SJCRH30 (cell line): Measurements from ENCODE around the gene NR5A1. TPM values are rescaled to one million over a fixed set of nuclear protein-coding genes. Genes with fewer than 3 reads are reported as not detected.

Source experiments
- DNase-seq, 2 experiments: peaks; one replicate each; pipeline ENCODE4 v3.0.0-alpha.2; 2015 to 2020
- H3K27ac ChIP-seq: fragments of 250-450 bp; sonication (Bioruptor Pico); 2 replicates; pipeline ENCODE4 v1.5.1; 2020; ENCODE audit warnings: mild to moderate bottlenecking, moderate library complexity
- H3K27me3 ChIP-seq: fragments of 250-450 bp; sonication (Bioruptor Pico); 2 replicates; pipeline ENCODE4 v1.5.1; 2020; ENCODE audit warnings: mild to moderate bottlenecking, moderate library complexity
- H3K36me3 ChIP-seq: fragments of 250-450 bp; sonication (Bioruptor Pico); 2 replicates; pipeline ENCODE4 v1.5.1; 2020; ENCODE audit warnings: mild to moderate bottlenecking, moderate library complexity
- H3K4me1 ChIP-seq: fragments of 250-450 bp; sonication (Bioruptor Pico); 2 replicates; pipeline ENCODE4 v1.5.1; 2020; ENCODE audit warnings: mild to moderate bottlenecking, moderate library complexity
- H3K4me3 ChIP-seq: fragments of 250-450 bp; sonication (Bioruptor Pico); 2 replicates; pipeline ENCODE4 v1.5.1; 2020; ENCODE audit warnings: mild to moderate bottlenecking, moderate library complexity
- H3K9me3 ChIP-seq: fragments of 250-450 bp; sonication (Bioruptor Pico); replicated peaks from 2 replicates; pipeline ENCODE4 v1.5.1; 2020; ENCODE audit warnings: mild to moderate bottlenecking, moderate library complexity
- total RNA-seq: library from RNA; depleted of rRNA; stranded (reverse); fragments of >200 nt; shearing (Covaris generic); gene quantifications from 2 replicates; pipeline ENCODE4 v1.2.3, GENCODE V29; 2014

The NR5A1 gene
- total RNA-seq, 1 experiment from 2014 or later, result not detected

DNA sequence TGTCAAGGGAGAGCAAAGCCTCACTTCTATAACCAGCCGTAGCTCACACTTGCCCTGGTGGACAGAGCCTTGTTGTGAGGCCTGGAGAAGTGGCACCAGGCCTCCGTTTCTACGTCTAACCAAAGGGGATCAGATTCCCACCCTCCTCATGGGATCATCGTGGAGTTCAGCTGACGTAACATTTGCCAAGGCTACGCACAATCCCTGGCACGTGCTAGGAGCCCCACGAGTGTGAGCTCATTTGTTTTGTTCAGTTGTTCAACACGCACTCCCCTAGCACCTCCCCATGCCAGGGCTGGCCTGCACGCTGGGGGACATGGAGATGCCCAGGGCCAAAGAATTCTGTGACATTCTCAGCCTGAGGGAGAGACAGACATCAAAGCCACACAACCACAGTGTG, 33.9 kb downstream of the NR5A1 start:
- H3K27me3 ChIP-seq, result peaks cover 36% of the 10 kb centered on the region
- no peaks in the 10 kb centered on the region for H3K4me1 ChIP-seq
- H3K36me3 ChIP-seq, result no peaks in the 10 kb centered on the region
- no peaks in the 10 kb centered on the region for H3K9me3 ChIP-seq
- H3K27ac ChIP-seq, result no peak overlapping the region
- no peak overlapping the region for H3K4me3 ChIP-seq
- no peak for DNase-seq

DNA sequence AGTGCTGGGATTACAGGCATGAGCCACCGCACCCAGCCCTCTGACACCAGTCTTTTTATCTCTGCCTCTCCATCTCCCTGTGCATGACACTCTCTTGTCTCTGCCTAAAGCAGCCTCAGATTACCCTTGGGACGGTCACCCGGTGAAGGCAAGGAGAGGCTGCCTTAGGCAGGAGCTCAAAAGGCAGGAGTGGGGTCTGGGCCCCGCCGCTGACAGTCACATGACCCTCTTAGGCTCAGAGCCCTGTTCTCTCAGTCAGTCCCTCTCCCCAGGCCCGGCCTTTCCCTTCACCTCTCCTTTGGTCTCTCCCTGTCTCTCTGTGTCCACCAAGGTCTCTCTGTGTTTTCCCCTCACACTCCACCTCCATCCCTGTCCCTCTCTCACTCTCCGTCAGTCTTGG, 34.4 kb downstream of the NR5A1 start:
- Histone ChIP-seq H3K27ac (no peak overlapping the region), H3K27me3 (peaks cover 32% of the 10 kb centered on the region), H3K4me3 (no peak overlapping the region), H3K4me1 (no peaks in the 10 kb centered on the region), H3K36me3 (no peaks in the 10 kb centered on the region), H3K9me3 (no peaks in the 10 kb centered on the region)
- DNase-seq, result no peak

DNA sequence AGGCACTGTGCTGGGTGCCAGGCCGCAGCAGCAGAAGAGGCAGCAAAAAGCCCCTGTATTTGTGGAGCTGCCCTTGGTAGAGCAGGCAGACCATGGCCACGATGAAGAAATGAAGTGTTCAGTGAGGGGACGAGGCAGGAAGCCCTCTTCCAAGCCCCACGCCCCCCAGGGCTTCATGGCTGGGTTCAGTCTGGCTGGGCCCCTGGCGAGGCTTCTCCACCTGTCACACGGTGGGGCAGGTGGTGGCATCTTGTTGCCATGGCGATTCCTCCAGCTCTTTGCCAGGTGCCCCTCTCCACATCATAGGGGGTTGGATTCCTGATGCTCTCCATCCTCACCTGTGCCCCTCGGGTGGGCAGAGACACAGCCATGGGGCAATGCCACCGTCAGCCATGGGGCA, 35.4 kb downstream of the NR5A1 start:
- H3K4me1 ChIP-seq, result no peaks in the 10 kb centered on the region
- no peaks in the 10 kb centered on the region for H3K36me3 ChIP-seq
- H3K9me3 ChIP-seq, result no peaks in the 10 kb centered on the region
- H3K27ac ChIP-seq, result no peak overlapping the region
- no peak overlapping the region for H3K4me3 ChIP-seq
- no peak for DNase-seq
- peaks cover 25% of the 10 kb centered on the region for H3K27me3 ChIP-seq

DNA sequence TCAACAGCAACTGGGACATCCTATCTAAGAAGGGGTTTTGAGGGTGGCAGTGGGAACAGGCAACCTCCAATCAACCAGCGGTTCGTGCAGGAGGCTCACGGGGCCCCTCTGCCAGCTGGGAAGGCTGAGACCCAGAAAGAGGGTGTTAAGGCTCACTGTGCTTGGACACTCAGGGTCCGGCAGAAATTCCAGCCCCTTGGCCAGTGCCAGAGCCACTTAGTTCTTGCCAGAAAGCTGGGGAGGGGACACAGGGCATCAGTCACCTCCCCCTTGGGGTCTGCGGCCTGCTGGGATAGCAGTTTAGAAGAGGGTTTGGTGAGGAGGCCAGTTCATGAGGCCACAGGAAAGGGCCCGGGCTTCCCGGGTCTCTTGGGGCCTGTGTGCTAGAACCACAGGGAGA, 36.5 kb downstream of the NR5A1 start:
- Histone ChIP-seq H3K4me1 (no peaks in the 10 kb centered on the region), H3K36me3 (no peaks in the 10 kb centered on the region), H3K4me3 (no peak overlapping the region), H3K9me3 (no peaks in the 10 kb centered on the region), H3K27ac (no peak overlapping the region), H3K27me3 (peaks cover 15% of the 10 kb centered on the region)
- no peak for DNase-seq

DNA sequence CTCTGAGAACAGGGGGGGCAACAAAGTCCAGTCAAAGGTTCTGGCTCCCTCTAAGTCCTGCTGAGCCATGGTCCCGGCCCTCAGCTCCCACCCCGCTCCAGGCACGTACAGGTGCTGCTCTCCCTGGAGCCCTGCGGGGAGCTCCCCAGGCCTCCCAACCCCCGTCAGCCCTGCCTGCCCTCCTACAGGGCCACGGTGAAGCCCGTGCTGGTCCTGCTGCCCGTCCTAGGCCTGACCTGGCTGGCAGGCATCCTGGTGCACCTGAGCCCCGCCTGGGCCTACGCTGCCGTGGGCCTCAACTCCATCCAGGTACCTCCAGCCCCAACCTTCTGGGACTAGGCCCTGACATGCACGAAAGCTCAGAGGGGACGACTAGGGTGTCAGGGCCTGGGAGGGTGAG, 36.9 kb downstream of the NR5A1 start:
- H3K9me3 ChIP-seq, result no peaks in the 10 kb centered on the region
- no peaks in the 10 kb centered on the region for H3K4me1 ChIP-seq
- H3K27me3 ChIP-seq, result peaks cover 11% of the 10 kb centered on the region; the same call in 1 of the 2 replicates
- no peak overlapping the region for H3K27ac ChIP-seq
- no peaks in the 10 kb centered on the region for H3K36me3 ChIP-seq
- no peak for DNase-seq
- no peak overlapping the region for H3K4me3 ChIP-seq

DNA sequence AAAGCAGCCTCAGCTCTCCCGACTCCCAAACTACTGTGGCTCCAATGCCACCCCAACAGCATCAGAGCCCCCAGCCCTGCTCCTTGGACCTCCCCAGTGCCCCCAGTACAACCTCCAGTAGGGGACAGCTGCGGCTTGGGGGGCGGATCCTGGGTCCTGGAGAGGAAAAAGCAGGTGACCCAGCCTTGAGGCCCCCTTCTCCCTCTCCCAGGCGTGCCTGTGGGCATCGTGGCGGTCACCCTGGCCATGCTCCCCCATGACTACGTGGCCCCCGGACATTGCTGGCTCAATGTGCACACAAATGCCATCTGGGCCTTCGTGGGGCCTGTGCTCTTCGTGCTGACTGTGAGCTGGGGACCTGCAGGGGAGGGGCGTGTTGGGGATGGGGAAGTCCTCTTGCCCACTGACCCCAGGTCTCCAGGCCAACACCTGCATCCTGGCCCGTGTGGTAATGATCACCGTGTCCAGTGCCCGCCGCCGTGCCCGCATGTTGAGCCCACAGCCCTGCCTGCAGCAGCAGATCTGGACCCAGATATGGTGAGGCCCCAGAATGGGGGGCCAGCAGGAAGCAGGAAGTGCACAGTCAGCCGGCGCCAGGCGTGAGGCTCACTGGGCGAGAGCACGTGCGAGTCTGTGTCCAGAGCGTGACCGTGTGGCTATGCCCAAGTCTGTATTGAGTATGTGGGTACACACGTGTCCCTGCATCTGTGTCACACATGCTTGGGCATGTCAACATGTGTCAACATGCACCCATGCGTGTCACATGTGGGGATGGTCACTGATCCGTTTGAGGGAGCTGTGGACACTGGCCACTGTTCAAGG, 38.0 kb downstream of the NR5A1 start:
- H3K4me1 ChIP-seq, result no peaks in the 10 kb centered on the region
- peaks cover 5% of the 10 kb centered on the region; the same call in 1 of the 2 replicates for H3K27me3 ChIP-seq
- no peak overlapping the region for H3K27ac ChIP-seq
- no peak for DNase-seq
- no peak overlapping the region for H3K4me3 ChIP-seq
- H3K9me3 ChIP-seq, result no peaks in the 10 kb centered on the region
- no peaks in the 10 kb centered on the region for H3K36me3 ChIP-seq

DNA sequence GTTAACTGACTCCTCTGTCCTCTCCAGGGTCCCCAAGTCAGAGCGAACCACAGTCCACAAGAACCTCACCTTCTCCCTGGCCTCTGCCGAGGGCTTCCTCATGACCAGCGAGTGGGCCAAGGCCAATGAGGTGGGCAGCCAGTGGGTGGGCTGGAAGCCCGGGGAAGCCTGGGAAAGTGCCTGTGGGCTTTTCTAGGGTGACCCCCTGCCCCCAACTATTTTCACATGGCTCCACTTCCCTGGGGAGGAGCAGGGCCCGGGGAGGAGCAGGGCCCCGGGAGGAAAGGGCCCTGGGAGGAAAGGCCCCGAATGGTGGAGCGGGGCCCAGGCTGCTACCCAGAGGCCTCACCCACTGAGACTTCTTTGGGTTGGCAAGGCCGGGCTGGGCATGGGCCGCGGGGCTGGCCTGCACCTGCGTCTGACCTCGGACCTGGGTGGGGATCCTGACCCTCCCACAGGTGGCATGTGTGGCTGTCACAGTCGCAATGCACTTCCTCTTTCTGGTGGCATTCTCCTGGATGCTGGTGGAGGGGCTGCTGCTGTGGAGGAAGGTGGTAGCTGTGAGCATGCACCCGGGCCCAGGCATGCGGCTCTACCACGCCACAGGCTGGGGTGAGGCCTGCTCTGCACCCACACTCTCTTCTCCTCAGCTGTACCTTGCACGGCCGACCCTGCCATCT, 39.0 kb downstream of the NR5A1 start:
- Histone ChIP-seq H3K4me1 (no peaks in the 10 kb centered on the region), H3K9me3 (no peaks in the 10 kb centered on the region), H3K4me3 (no peak overlapping the region), H3K27ac (no peak overlapping the region), H3K36me3 (no peaks in the 10 kb centered on the region), H3K27me3 (peaks cover 2% of the 10 kb centered on the region; the same call in 1 of the 2 replicates)
- no peak for DNase-seq

DNA sequence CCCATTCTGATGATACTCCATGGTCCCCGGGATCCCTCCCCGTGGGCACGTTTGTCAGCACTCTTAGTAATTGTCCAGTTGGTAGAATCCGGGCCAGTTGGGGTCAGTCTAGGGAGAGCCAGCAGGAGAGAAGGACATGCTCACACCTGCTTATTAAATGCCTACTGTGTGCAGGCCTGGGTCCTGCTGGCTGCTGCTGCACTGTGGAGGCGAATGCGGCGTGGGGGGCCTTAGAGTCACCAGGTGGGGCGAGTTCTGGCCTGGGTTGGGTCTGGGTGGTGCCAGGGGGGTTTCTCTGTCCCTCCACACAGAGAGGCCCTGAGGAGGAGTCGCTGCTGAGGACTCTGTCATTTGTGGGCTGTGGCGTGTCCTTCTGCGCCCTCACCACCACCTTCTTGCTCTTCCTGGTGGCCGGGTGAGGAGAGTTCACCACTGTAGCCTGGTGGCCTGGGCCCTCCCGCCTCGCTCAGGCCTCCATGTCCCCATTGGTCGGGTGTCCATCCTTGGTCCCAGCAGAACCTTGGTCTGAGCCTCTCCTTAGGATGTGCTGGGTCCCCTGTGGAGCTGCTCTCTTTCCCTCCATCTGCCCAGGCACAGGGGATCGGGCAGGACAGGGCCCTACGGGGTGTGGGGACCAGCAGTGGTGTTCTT, 39.7 kb downstream of the NR5A1 start:
- Histone ChIP-seq H3K27me3 (peaks cover 2% of the 10 kb centered on the region; the same call in 1 of the 2 replicates), H3K27ac (no peak overlapping the region), H3K4me1 (no peaks in the 10 kb centered on the region), H3K4me3 (no peak overlapping the region), H3K9me3 (no peaks in the 10 kb centered on the region), H3K36me3 (no peaks in the 10 kb centered on the region)
- no peak for DNase-seq

DNA sequence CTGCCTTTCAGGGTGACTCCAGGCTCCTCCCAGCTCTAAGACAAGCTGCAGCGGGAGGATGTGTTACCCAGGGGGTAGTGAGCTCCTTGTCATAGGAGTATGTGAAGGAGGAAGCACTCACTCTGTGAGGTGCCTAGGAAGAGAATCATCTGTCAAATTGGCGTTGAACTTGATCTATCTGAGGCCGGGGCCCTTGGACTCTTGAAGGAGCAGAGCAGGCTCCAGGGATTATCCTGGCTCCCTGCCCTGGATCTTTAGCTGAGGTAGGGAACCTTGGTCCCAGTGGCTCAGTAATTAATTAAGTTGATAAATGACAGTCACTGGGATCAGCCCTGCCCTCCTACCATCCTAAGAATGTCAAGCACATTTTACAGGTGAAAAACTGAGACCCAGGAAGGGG, 41.5 kb downstream of the NR5A1 start:
- H3K27me3 ChIP-seq, result peaks cover 2% of the 10 kb centered on the region; the same call in 1 of the 2 replicates
- no peak for DNase-seq

DNA sequence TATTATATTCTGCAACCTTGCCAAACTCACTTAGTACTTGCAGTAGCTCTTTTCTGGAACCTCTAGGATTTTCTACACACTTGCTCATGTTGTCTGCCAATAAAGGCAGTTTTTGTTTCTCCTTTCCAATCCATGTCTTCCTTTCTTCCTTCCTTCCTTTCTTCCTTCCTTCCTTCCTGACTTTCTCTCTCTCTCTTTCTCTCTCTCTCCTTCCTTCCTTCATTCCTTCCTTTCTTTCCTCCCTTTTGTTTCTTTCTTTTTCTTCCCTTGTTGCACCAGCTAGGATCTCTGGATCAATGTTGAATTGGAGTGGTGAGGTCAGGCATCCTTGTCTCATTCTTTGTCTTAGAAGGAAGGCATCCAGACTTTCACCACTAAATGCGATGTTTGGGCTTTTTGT, 44.5 kb downstream of the NR5A1 start:
- Histone ChIP-seq H3K36me3 (no peaks in the 10 kb centered on the region), H3K27me3 (no peaks in the 10 kb centered on the region), H3K9me3 (no peaks in the 10 kb centered on the region), H3K4me3 (no peak overlapping the region), H3K27ac (no peak overlapping the region), H3K4me1 (no peaks in the 10 kb centered on the region)
- DNase-seq, result no peak

More for the DNA sequence above, 41.5 kb downstream of the NR5A1 start:
- Histone ChIP-seq H3K4me3 (no peak overlapping the region), H3K36me3 (no peaks in the 10 kb centered on the region), H3K27ac (no peak overlapping the region), H3K9me3 (no peaks in the 10 kb centered on the region), H3K4me1 (no peaks in the 10 kb centered on the region)

DNA sequence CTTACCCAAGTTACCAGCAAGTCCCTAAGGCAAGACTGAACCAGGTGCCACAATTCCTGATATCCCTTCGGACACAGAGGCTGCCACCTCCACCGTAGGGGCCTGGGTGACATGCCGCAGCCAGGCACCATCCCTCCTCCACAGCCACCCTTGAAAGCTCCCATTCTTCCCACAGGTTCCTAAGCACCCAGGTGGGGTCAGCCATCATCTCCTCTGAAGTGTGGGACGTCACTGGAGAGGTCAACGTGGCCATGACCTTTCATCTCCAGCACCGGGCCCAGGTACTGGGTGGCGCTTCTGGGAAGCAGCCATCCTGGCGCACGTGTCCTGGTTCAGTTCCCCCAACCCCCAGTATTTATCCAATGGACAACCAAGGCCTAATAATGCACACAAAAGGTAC, 48.8 kb downstream of the NR5A1 start:
- no peaks in the 10 kb centered on the region for H3K36me3 ChIP-seq
- no peak overlapping the region for H3K27ac ChIP-seq
- no peak for DNase-seq
- H3K4me3 ChIP-seq, result no peak overlapping the region
- 0 out of 2 replicates have a peak, but pooled peaks cover 3% of the 10 kb centered on the region for H3K27me3 ChIP-seq
- H3K9me3 ChIP-seq, result no peaks in the 10 kb centered on the region
- H3K4me1 ChIP-seq, result no peaks in the 10 kb centered on the region

DNA sequence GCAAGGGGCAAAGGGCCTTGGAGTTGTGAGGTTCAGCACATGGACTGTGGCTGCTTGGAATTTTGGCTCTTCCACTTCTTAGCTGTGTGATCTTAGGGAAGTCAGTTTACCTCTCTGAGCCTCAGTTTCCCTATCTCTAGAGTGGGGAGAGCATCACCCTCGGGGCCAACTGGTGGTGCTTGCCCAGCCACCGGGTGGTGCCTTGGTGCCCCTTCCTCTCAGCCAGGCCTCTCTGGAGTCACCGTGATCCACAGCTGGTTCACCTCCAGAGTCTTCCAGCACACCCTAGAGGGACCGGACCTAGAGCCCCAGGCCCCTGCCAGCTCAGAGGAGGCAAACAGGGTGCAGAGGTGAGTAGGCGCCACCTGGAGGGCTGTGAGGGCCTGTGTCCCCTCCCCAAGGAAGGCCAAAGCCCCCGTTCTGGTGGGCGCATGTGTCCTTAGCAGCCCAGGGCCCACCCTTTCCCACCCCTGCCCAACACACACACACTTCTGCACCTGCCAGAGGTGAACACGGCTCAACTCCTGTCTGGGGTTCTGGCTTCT, 49.2 kb downstream of the NR5A1 start:
- Histone ChIP-seq H3K27ac (no peak overlapping the region), H3K4me1 (no peaks in the 10 kb centered on the region), H3K27me3 (0 out of 2 replicates have a peak, but pooled peaks cover 3% of the 10 kb centered on the region), H3K36me3 (no peaks in the 10 kb centered on the region), H3K9me3 (no peaks in the 10 kb centered on the region), H3K4me3 (no peak overlapping the region)
- DNase-seq, result no peak

DNA sequence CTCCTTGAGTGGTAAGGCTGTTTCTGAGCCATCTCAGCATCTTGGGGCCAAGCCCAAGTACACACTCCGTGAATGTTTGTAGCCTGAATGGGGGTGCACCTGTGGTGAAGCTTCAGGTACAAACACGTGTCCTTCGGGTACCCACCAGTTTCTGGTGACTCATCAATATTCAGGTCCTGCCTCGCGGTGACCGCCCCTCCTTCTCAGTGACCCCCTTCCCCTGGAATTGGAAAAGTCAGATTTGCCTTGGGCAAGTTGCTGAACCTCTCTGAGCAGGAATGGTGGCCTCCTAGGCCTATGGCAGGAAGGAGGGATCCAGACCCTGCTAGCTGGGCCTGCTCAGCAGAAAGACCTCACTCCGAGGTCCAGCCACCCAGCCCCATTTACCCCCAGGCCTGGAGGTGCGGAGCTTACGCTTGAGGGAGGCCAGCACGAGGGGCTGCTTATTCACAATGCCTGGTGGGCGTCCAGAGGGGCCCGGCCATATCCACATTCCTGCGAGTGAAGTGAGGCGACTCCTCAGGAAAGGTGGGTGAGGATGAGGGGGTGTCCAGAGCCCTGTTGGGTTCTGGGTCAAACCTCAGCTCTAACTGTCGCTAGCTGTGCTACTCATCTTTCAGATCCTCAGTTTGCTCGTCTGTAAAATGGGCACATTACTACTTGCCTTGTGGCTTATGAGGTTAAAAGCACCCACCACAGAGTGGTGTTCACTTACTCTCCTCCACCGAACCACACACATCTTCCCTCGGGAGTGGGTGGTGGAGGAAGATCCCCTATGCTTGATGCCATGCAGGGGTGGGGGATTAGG, 49.9 kb downstream of the NR5A1 start:
- Histone ChIP-seq H3K36me3 (no peaks in the 10 kb centered on the region), H3K4me1 (no peaks in the 10 kb centered on the region), H3K4me3 (no peak overlapping the region), H3K9me3 (no peaks in the 10 kb centered on the region), H3K27ac (no peak overlapping the region), H3K27me3 (0 out of 2 replicates have a peak, but pooled peaks cover 3% of the 10 kb centered on the region)
- DNase-seq, result no peak

DNA sequence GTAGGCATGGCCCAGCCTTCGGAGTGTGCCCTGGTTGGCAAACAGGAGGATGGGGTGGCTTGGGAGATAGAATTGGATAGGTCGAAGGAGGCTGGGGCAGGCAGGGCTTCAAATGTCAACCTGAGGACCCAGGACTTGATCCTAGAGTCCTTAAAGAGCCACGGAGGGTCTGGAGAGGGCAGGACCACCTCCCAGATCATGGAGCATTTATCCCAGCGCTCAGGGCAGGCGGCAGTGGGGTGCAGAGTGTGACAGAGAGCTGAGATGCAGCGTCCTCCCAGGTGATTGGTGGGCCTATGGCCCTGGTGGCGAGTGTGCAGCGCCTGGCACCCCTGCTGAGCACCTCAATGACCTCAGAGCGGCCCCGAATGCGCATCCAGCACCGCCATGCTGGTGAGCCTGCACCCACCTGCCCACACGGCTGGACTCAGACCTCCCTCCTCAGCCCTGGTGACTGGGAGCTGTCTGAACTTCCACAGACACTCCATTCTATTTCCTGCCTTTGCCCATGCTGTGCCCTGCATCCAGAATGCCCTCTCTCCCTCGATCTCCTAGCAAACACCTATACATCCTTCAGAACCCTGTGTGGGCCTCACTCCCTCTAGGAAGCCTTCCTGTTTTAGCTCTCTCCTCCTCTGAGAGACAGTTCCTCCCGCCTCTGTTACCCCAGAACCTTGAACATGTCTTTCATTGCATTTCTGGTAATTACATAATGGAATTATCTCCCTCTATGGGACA, 50.7 kb downstream of the NR5A1 start:
- no peak for DNase-seq
- Histone ChIP-seq H3K4me3 (no peak overlapping the region), H3K27me3 (0 out of 2 replicates have a peak, but pooled peaks cover 3% of the 10 kb centered on the region), H3K27ac (no peak overlapping the region), H3K36me3 (no peaks in the 10 kb centered on the region), H3K9me3 (no peaks in the 10 kb centered on the region), H3K4me1 (no peaks in the 10 kb centered on the region)
